NOMO-1 treated with dmso at 0.1 percent for 144 hours (cell line): ENCODE measurements around the gene ZP1.

Experiments used
- DNase-seq: peaks from one replicate; lab custom pipeline; 2025; ENCODE audit not compliant: unreplicated experiment; lab: John Stamatoyannopoulos, UW

ZP1 gene

GRCh38 chr11:60842668-60843600, 24.4 kb upstream of the ZP1 start:
- DNase-seq = no peak

- DNase-seq = no peak
Observed at GRCh38 chr11:60844045-60844869, 23.1 kb upstream of the ZP1 start.

- DNase-seq = no peak
Observed at GRCh38 chr11:60844870-60845221, 22.5 kb upstream of the ZP1 start.

- no peak for DNase-seq
Observed at GRCh38 chr11:60845338-60845737, 22.0 kb upstream of the ZP1 start.

- no peak for DNase-seq
Observed at GRCh38 chr11:60847281-60847680, 20.1 kb upstream of the ZP1 start.

GRCh38 chr11:60847896-60848295, 19.4 kb upstream of the ZP1 start:
- no peak for DNase-seq

GRCh38 chr11:60848714-60849151, 18.6 kb upstream of the ZP1 start:
- DNase-seq = no peak

GRCh38 chr11:60849641-60850520, 17.5 kb upstream of the ZP1 start:
- no peak for DNase-seq

GRCh38 chr11:60851327-60852104, 15.8 kb upstream of the ZP1 start:
- DNase-seq = no peak

GRCh38 chr11:60852117-60852981, 15.0 kb upstream of the ZP1 start:
- DNase-seq = no peak

- no peak for DNase-seq
Observed at GRCh38 chr11:60852982-60853950, 14.1 kb upstream of the ZP1 start.

GRCh38 chr11:60854140-60854846, 13.0 kb upstream of the ZP1 start:
- DNase-seq = no peak

GRCh38 chr11:60854847-60855725, 12.3 kb upstream of the ZP1 start:
- DNase-seq = no peak

- DNase-seq = no peak
Observed at GRCh38 chr11:60855726-60856633, 11.4 kb upstream of the ZP1 start, which contains the start of gene PTGDR2. PTGDR2 (minus strand) TSS chr11:60855950; CDS start chr11:60853722, 2,228 bp downstream.
